ENCODE results near the gene SAE1.

SAE1 gene

DNA sequence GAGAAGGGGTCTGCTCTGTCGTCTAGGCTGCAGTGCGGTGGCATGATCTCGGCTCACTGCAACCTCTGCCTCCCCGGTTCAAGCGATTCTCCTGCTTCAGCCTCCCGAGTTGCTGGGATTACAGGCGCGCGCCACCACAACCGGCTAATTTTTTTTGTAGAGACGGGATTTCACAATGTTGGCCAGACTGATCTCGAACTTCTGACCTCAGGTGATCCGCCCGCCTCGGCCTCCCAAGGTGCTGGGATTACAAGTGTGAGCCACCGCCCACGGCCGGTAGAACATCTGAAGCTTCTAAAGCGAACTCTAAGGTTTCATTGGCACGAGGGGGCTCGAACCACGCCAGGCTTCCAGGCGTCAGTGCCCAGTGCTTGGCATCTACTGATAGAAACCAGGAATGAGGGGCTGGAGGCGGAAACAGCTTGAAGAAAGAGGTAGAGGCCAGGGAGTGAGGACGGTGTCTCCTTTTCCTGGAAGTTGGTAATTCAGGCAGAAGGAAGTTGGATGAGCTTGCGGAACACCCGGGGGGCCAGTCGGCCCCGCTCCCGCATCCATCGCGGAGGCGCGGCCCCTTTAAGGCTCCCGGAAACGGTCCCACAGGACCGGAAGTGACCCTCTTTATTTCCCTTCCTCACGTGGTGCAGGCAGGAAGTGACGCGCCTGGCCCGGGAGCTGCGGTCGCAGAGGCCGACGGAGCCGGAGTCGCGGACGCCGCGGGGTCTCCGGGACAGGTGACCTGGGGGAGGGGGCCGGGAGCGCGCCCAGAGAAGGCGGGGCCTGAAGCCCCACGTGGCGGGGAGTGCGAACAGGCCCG lies 125.5 kb downstream of the SAE1 start, which contains the start of gene CCDC9:
Gene CCDC9 (plus strand): TSS at position 647 of the 814 bp plus-strand sequence. CDS start 1,876 bp downstream, outside the sequence.
- peak within 1 kb of the TSS; percentile 77 for H3K9ac ChIP-seq (ENCODE audit: low read length)
- no peaks in the 10 kb centered on the region for H3K27me3 ChIP-seq (ENCODE audit: control insufficient read depth, insufficient read depth, low read length)
- peak within 1 kb of the TSS; percentile 78 for H3K27ac ChIP-seq (ENCODE audit: low read length)

DNA sequence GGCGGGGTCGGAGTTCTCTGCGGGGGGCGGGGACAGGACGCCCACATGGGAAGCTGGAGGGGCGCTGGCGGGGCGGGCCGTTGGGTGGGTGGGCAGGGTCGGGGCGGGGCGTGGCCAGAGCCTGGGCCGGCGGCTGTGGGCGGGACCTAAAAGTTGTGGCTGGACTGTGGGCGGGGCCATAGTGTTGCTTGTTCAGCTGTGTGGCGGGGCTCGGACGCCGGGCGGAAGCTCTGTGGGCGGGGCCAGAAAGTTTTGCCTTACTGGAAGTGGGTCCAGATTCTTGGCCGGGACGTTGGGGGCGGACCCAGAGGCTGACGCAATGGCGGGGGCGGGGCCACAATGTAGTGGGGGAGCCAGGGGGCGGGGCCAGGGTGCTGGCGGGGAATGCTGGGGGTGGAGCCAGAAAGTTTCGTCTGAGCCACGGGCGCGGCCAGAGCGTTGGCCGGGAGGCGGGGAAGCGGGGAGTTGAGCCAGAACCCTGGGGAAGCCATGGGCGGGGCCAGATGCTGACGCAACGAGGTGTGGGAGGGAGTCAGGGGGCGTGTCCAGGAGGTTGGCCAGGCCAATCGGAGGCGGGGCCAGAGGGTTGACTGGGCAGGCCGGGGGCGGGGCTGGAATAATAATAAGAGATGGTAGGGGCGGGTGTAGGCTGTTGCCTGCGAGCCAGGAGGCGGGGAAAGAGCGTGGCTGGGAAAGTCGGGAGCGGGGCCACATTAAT lies 126.2 kb downstream of the SAE1 start:
- Histone ChIP-seq H3K27ac (ENCODE audit: low read length) (no peak overlapping the region), H3K27me3 (ENCODE audit: control insufficient read depth, insufficient read depth, low read length) (no peaks in the 10 kb centered on the region), H3K9ac (ENCODE audit: low read length) (peak overlapping the region; percentile 58), H3K4me1 (ENCODE audit: control insufficient read depth, low read depth, low read length) (peaks cover 6% of the 10 kb centered on the region), H3K9me3 (ENCODE audit: control insufficient read depth, low read depth, low read length) (no peaks in the 10 kb centered on the region), H3K36me3 (ENCODE audit: control insufficient read depth, low read depth, low read length) (peaks cover 22% of the 10 kb centered on the region), H3K4me3 (ENCODE audit: low read length) (peak overlapping the region; percentile 89)

More for the DNA sequence above, 125.5 kb downstream of the SAE1 start, which contains the start of gene CCDC9:
- Histone ChIP-seq H3K4me3 (ENCODE audit: low read length) (peak within 1 kb of the TSS; percentile 89), H3K9me3 (ENCODE audit: control insufficient read depth, low read depth, low read length) (no peaks in the 10 kb centered on the region), H3K4me1 (ENCODE audit: control insufficient read depth, low read depth, low read length) (peaks cover 6% of the 10 kb centered on the region), H3K36me3 (ENCODE audit: control insufficient read depth, low read depth, low read length) (peaks cover 18% of the 10 kb centered on the region)

DNA sequence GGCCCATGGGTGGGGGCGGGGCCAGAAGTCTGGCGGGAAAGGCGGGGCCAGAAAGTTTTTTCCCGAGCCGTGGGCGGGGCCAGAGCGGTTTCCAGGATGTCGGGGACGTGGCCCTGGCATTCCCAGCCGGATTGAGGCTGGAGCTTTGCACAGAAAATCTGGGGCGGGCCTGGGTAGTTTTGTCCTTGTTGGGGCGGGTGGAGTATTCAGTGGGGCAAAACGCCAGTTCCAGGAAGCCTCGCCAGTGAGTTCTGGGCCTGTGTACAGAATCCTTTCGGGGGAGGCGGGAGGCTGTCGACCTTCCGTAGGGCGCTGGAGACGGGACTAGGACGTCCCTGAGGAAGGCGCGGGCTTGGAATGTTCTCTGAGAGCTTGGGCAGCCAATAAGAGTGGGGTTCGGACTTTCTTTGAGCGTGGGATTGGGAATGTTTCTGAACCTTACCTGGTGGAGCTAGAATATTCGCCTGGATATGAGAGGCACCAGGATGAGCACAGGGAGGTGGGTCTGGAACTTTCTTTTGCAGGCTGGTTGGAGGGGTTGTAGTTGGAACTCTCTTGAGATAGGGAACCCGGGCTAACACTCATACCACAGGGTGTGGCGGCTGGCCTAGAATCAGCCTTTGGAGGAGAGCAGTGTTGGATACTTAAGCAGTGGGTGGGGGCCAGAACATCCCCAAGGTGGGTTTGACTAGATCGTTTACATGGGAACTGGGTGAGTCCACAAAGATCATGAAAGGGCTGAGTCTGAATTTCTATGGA lies 127.0 kb downstream of the SAE1 start:
- Histone ChIP-seq H3K27me3 (ENCODE audit: control insufficient read depth, insufficient read depth, low read length) (no peaks in the 10 kb centered on the region), H3K4me1 (ENCODE audit: control insufficient read depth, low read depth, low read length) (peaks cover 6% of the 10 kb centered on the region), H3K9ac (ENCODE audit: low read length) (peak overlapping the region; percentile 77), H3K9me3 (ENCODE audit: control insufficient read depth, low read depth, low read length) (no peaks in the 10 kb centered on the region), H3K4me3 (ENCODE audit: low read length) (peak overlapping the region; percentile 89), H3K36me3 (ENCODE audit: control insufficient read depth, low read depth, low read length) (peaks cover 22% of the 10 kb centered on the region), H3K27ac (ENCODE audit: low read length) (peak overlapping the region; percentile 78)

DNA sequence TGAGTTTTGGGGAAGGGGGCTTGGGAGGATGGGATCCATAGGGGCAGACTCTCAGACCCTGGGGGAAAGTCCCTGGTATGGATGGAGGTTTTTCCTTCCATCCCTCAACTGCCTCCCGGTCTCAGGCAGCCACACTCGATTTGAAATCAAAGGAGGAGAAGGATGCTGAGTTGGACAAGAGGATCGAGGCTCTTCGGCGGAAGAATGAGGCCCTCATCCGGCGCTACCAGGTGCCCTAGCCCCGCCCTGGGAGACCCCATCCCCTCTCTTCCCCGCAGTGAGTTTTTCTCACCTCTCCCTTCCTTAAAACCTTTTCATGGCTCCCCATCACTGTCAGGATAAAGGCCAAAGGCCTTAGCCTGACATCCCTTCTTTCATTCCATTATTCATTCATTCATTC lies 127.8 kb downstream of the SAE1 start:
- Histone ChIP-seq H3K27me3 (ENCODE audit: control insufficient read depth, insufficient read depth, low read length) (no peaks in the 10 kb centered on the region), H3K36me3 (ENCODE audit: control insufficient read depth, low read depth, low read length) (peaks cover 22% of the 10 kb centered on the region), H3K27ac (ENCODE audit: low read length) (no peak overlapping the region), H3K9ac (ENCODE audit: low read length) (peak overlapping the region; percentile 77), H3K4me3 (ENCODE audit: low read length) (no peak overlapping the region), H3K9me3 (ENCODE audit: control insufficient read depth, low read depth, low read length) (no peaks in the 10 kb centered on the region), H3K4me1 (ENCODE audit: control insufficient read depth, low read depth, low read length) (peaks cover 6% of the 10 kb centered on the region)

DNA sequence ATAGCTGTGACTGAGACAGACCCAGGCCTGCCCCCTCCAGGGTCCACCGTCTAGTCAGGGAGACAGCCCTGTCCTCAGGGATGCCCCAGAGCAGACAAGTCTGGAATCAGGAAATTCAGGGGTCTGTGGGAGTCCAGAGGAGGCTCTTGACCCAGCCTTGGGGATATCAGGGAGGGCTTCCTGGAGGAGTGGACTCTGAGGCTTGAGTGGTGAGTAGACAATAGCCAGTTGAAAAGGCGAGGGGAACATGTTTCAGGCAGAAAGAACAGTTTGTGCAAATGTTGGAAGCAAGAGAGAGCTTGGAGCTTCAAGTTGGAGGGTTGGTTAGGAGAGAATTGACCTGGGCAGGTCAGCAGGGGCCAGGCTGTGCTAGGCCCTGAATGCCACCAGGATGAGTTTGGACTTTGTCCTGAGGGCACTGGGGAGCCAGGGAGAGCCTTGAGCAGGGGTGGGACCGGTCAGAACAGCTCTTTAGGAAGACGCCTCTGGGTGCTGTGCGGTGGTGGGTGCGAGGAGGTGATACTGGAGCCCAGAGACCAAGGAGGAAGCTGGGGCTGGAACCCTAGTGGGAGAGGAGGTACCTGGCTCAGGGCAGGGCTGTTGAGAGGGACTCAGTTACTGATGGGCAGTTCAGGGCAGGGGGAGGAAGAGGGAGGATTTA lies 128.4 kb downstream of the SAE1 start:
- Histone ChIP-seq H3K9ac (ENCODE audit: low read length) (no peak overlapping the region), H3K4me1 (ENCODE audit: control insufficient read depth, low read depth, low read length) (peaks cover 6% of the 10 kb centered on the region), H3K9me3 (ENCODE audit: control insufficient read depth, low read depth, low read length) (no peaks in the 10 kb centered on the region), H3K36me3 (ENCODE audit: control insufficient read depth, low read depth, low read length) (peaks cover 22% of the 10 kb centered on the region), H3K4me3 (ENCODE audit: low read length) (no peak overlapping the region), H3K27me3 (ENCODE audit: control insufficient read depth, insufficient read depth, low read length) (no peaks in the 10 kb centered on the region), H3K27ac (ENCODE audit: low read length) (no peak overlapping the region)
